KMS-11 (cell line): ENCODE measurements around the gene FHOD3.

Source experiments
- H2AFZ ChIP-seq: fragments of 200-600 bp; sonication (generic); 2 replicates; pipeline ENCODE4 v1.6.1; 2016; ENCODE audit warnings: antibody characterized with exemption, mixed run types, low read depth
- H3K27ac ChIP-seq: fragments of 200-600 bp; sonication (generic); 2 replicates; pipeline ENCODE4 v1.6.1; 2016; ENCODE audit warnings: mild to moderate bottlenecking, mixed run types
- H3K27me3 ChIP-seq: fragments of 200-600 bp; sonication (generic); 2 replicates; pipeline ENCODE4 v1.6.1; 2017; ENCODE audit warnings: mild to moderate bottlenecking, low read depth, mixed run types, moderate library complexity; ENCODE audit not compliant: insufficient read depth
- H3K36me3 ChIP-seq: fragments of 200-600 bp; sonication (generic); 2 replicates; pipeline ENCODE4 v1.6.1; 2017; ENCODE audit warnings: mild to moderate bottlenecking, mixed run types; ENCODE audit not compliant: insufficient read depth
- H3K4me1 ChIP-seq: fragments of 200-600 bp; sonication (generic); 2 replicates; pipeline ENCODE4 v1.6.1; 2016; ENCODE audit warnings: mild to moderate bottlenecking, low read depth, mixed run types; ENCODE audit not compliant: poor library complexity, severe bottlenecking
- H3K4me2 ChIP-seq: fragments of 200-600 bp; sonication (generic); 2 replicates; pipeline ENCODE4 v1.7.0; 2016; ENCODE audit warnings: mild to moderate bottlenecking, mixed run types
- H3K4me3 ChIP-seq: fragments of 200-600 bp; sonication (generic); IDR thresholded peaks from 2 replicates; pipeline ENCODE4 v1.6.1; 2017; ENCODE audit warnings: low read depth, low read length, mixed read lengths; ENCODE audit not compliant: insufficient read depth
- H3K79me2 ChIP-seq: fragments of 200-600 bp; sonication (generic); 2 replicates; pipeline ENCODE4 v1.6.1; 2016; ENCODE audit warnings: low read depth, mixed run types; ENCODE audit not compliant: insufficient read depth
- H3K9ac ChIP-seq: fragments of 200-600 bp; sonication (generic); 2 replicates; pipeline ENCODE4 v1.6.1; 2016; ENCODE audit warnings: mild to moderate bottlenecking, mixed run types
- H4K20me1 ChIP-seq: fragments of 200-600 bp; sonication (generic); 2 replicates; pipeline ENCODE4 v1.6.1; 2016; ENCODE audit warnings: mild to moderate bottlenecking, mixed run types; ENCODE audit not compliant: insufficient read depth
- TF ChIP-seq, protein P1 (sequence below): fragments of 200-600 bp; sonication (generic); conservative IDR thresholded peaks from 2 replicates; pipeline ENCODE4 v1.6.1; 2017; ENCODE audit warnings: low read depth, mild to moderate bottlenecking, antibody characterized with exemption, low read length, moderate library complexity, mixed read lengths

Gene FHOD3

DNA sequence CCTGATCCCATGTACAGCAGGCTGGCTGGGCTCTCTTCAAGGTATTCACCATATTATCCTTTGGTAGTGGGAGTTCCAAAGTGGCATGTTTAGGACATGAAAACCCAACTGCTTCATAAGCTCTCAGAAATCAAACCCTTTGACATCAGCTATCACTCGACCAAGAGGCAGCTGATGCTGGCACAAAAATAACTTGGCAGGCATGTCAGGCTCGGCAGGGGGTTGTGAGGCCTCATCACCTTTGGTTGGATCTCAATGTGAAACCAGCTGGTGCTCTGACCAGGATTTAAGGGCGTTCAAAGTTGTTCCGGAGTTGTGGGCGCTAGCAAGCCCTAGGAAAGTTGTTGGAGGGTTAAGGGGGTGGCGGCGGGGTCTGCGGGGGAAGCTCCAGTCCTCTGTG, 171.9 kb downstream of the FHOD3 start:
- no peaks in the 10 kb centered on the region for H3K36me3 ChIP-seq
- no peak overlapping the region for H3K4me3 ChIP-seq
- H3K4me1 ChIP-seq: peaks cover 8% of the 10 kb centered on the region
- no peaks in the 10 kb centered on the region for H4K20me1 ChIP-seq
- no peak overlapping the region for H2AFZ ChIP-seq
- H3K79me2 ChIP-seq: no peaks in the 10 kb centered on the region
- no peak overlapping the region for H3K27ac ChIP-seq
- TF ChIP-seq, protein P1, sequence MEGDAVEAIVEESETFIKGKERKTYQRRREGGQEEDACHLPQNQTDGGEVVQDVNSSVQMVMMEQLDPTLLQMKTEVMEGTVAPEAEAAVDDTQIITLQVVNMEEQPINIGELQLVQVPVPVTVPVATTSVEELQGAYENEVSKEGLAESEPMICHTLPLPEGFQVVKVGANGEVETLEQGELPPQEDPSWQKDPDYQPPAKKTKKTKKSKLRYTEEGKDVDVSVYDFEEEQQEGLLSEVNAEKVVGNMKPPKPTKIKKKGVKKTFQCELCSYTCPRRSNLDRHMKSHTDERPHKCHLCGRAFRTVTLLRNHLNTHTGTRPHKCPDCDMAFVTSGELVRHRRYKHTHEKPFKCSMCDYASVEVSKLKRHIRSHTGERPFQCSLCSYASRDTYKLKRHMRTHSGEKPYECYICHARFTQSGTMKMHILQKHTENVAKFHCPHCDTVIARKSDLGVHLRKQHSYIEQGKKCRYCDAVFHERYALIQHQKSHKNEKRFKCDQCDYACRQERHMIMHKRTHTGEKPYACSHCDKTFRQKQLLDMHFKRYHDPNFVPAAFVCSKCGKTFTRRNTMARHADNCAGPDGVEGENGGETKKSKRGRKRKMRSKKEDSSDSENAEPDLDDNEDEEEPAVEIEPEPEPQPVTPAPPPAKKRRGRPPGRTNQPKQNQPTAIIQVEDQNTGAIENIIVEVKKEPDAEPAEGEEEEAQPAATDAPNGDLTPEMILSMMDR: no peak
- no peaks in the 10 kb centered on the region for H3K27me3 ChIP-seq
- no peak overlapping the region for H3K9ac ChIP-seq
- no peak overlapping the region for H3K4me2 ChIP-seq

DNA sequence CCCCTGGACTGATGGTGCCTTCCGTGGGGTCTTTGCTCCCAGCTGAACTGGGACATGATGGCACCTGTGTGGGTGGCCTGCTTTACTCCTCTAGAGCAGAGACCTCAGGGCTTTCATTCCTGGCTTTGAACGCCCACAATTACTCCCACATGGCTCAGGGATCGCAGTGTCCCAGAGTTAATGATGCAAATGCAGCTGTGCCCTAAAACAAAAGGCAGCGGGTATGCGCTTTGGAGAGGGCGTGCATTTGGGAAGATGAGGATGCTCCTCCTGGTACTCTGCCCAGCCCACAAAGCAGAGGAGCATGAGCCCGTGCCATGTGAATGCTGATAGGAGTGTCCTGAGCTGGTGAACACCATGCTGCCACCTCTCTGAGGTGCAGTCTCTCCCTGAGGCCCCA, 173.4 kb downstream of the FHOD3 start:
- H3K27me3 ChIP-seq: no peaks in the 10 kb centered on the region
- H3K27ac ChIP-seq: no peak overlapping the region
- H2AFZ ChIP-seq: no peak overlapping the region
- TF ChIP-seq, protein P1: no peak
- H4K20me1 ChIP-seq: no peaks in the 10 kb centered on the region
- H3K4me1 ChIP-seq: peaks cover 8% of the 10 kb centered on the region
- H3K4me3 ChIP-seq: no peak overlapping the region
- no peak overlapping the region for H3K4me2 ChIP-seq
- no peaks in the 10 kb centered on the region for H3K36me3 ChIP-seq
- no peaks in the 10 kb centered on the region for H3K79me2 ChIP-seq
- H3K9ac ChIP-seq: no peak overlapping the region

DNA sequence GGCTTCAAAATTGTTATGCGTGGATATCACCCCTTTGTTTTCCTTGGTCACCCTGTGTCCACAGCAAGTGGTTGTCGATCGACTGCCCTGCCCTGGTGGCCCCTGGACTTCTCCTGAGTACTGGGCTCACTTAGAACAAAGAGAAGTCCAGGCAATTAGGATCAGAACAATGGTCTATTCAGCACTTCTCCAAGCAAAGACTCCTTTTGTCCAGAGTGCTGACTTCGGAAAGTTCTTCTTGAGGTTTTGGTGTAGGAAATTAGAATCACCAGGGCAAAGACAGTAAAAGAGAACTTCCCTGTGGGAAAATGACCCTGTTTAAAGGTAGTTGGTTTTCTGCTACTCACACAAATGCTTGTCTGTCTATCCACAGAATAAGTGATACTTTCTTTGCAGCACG, 173.9 kb downstream of the FHOD3 start:
- no peak overlapping the region for H3K4me3 ChIP-seq
- no peaks in the 10 kb centered on the region for H4K20me1 ChIP-seq
- no peak overlapping the region for H3K9ac ChIP-seq
- H3K4me2 ChIP-seq: no peak overlapping the region
- no peak overlapping the region for H3K27ac ChIP-seq
- H3K79me2 ChIP-seq: no peaks in the 10 kb centered on the region
- H3K27me3 ChIP-seq: no peaks in the 10 kb centered on the region
- peaks cover 8% of the 10 kb centered on the region for H3K4me1 ChIP-seq
- TF ChIP-seq, protein P1: no peak
- H3K36me3 ChIP-seq: no peaks in the 10 kb centered on the region
- H2AFZ ChIP-seq: no peak overlapping the region

DNA sequence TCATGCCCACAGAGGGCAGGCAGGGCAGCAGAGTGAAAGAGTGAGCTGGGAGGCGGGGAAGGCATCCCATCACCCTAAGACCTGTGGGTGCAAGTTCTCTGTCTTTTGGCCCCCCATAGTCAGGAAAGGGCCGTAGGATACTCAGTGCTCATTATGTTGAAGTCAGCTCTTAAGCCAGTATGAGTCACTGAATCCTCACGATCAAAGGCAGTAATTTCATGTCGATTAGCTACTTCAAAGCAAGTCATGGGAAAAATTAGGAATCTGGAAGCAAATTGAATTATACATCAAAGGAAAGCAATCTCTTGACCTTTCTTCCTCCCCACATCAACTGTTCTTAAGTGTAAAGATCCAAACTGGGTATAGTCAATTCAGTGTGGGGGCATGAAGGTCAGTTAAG, 178.9 kb downstream of the FHOD3 start:
- no peak overlapping the region for H3K27ac ChIP-seq
- H3K27me3 ChIP-seq: no peaks in the 10 kb centered on the region
- H2AFZ ChIP-seq: no peak overlapping the region
- H3K36me3 ChIP-seq: no peaks in the 10 kb centered on the region
- H3K9ac ChIP-seq: no peak overlapping the region
- H3K4me1 ChIP-seq: peaks cover 8% of the 10 kb centered on the region
- no peak overlapping the region for H3K4me2 ChIP-seq
- TF ChIP-seq, protein P1: no peak
- H3K79me2 ChIP-seq: no peaks in the 10 kb centered on the region
- no peak overlapping the region for H3K4me3 ChIP-seq
- no peaks in the 10 kb centered on the region for H4K20me1 ChIP-seq

DNA sequence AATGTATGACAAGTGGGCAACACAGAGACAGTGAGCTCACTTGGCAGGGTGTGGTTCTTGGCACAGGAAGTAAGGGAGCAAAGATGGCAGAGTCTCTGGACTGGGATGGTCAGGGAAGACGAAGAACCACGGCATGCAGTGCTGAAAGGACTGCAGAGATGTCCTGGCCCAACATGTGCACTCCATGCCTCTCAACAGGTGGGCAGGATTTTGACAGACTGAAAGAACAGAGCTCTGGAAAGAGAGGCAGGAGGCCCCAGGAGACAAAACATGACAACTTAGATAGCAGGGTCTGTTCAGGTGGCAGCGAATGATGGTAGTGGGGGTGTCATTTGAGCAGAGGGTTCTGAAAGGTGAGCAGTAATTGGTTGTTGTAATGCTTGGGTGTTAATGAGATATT, 180.3 kb downstream of the FHOD3 start:
- Histone ChIP-seq H3K4me3 (no peak overlapping the region), H4K20me1 (no peaks in the 10 kb centered on the region), H3K9ac (no peak overlapping the region), H2AFZ (no peak overlapping the region), H3K4me2 (no peak overlapping the region), H3K4me1 (peaks cover 8% of the 10 kb centered on the region), H3K27me3 (no peaks in the 10 kb centered on the region), H3K36me3 (no peaks in the 10 kb centered on the region), H3K79me2 (no peaks in the 10 kb centered on the region), H3K27ac (no peak overlapping the region)
- TF ChIP-seq, protein P1: no peak
